Renal cortical epithelial cell (primary cell): Measurements from ENCODE around the gene BRD4. TPM values are rescaled to one million over a fixed set of nuclear protein-coding genes. Genes with fewer than 3 reads are reported as not detected.

Experiments used
- DNase-seq: peaks from one replicate; pipeline ENCODE4 v3.0.0-alpha.2; 2011; ENCODE audit warnings: low read depth
- total RNA-seq: library from RNA; depleted of rRNA; stranded (reverse); fragments of >200 nt; gene quantifications from 2 replicates; pipeline ENCODE4 v1.2.3, GENCODE V29; 2014

Gene BRD4
- total RNA-seq, 1 donor from 2014 or later, result 30.7 TPM

GRCh38 chr19:15194938-15195337, 137.4 kb downstream of the BRD4 start:
- no peak for DNase-seq

GRCh38 chr19:15191982-15192381, 140.4 kb downstream of the BRD4 start:
- DNase-seq, result no peak

- DNase-seq, result no peak
Observed at GRCh38 chr19:15191514-15191913, 140.8 kb downstream of the BRD4 start.

GRCh38 chr19:15188851-15189250, 143.5 kb downstream of the BRD4 start:
- DNase-seq, result no peak

GRCh38 chr19:15187026-15188007, 145.0 kb downstream of the BRD4 start:
- no peak for DNase-seq

Other genes with a start within 250 kb of the BRD4 start
- 12.9 and 29.7 TPM in 2 replicates for gene SYDE1, start 225.1 kb downstream of the BRD4 start, total RNA-seq
- 2.6 and 6.1 TPM in 2 replicates for gene NOTCH3, start 131.5 kb downstream of the BRD4 start, total RNA-seq
- 0.60 TPM in 1 of 2 replicates, not detected in the other for gene EPHX3, start 100.1 kb downstream of the BRD4 start, total RNA-seq
- 17.0 and 23.5 TPM in 2 replicates for gene AKAP8, start 47.2 kb upstream of the BRD4 start, total RNA-seq
- gene AKAP8L, start 86.4 kb upstream of the BRD4 start, total RNA-seq, result 42.4 and 80.6 TPM in 2 replicates
- gene WIZ, start 117.4 kb upstream of the BRD4 start, total RNA-seq, result 3.3 and 31.8 TPM in 2 replicates
- gene RASAL3, start 132.0 kb upstream of the BRD4 start, total RNA-seq, result 0.17 and 2.9 TPM in 2 replicates
- gene PGLYRP2, start 147.0 kb upstream of the BRD4 start, total RNA-seq, result not detected in 2 replicates
- not detected in 2 replicates for gene CYP4F22, start 176.0 kb upstream of the BRD4 start, total RNA-seq